ENCODE results near the gene STRN3.
"Not testable (repeated sequence)": the region's sequence is repeated elsewhere in the genome, so short reads cannot be mapped to it uniquely, and the experiment has no call there.

STRN3 gene

GRCh38 chr14:31059152-31059924 lies 33.2 kb upstream of the STRN3 start:
- TF ChIP-seq POLR2AphosphoS5 (IDR thresholded peaks at IDR 0.05; ENCODE audit: borderline replicate concordance, low read depth, low read length), result no peak
- no peak overlapping the region for H3K27ac ChIP-seq
- DNase-seq (ENCODE audit: low read depth, low spot score), result no peak
- H3K9ac ChIP-seq (ENCODE audit: insufficient read length), result no peak overlapping the region
- no peaks in the 10 kb centered on the region for H3K9me3 ChIP-seq (ENCODE audit: low read depth, low read length)
- no peaks in the 10 kb centered on the region for H3K36me3 ChIP-seq (ENCODE audit: insufficient read depth, low read length)
- no peak overlapping the region for H3K4me3 ChIP-seq

GRCh38 chr14:31057701-31058364 lies 31.7 kb upstream of the STRN3 start:
- TF ChIP-seq POLR2AphosphoS5 (IDR thresholded peaks at IDR 0.05; ENCODE audit: borderline replicate concordance, low read depth, low read length) (no peak), FOXP2 (optimal IDR thresholded peaks at IDR 0.05; ENCODE audit: control extremely low read depth, extremely low read length, insufficient read depth) (no peak), EZH2 (IDR thresholded peaks at IDR 0.05) (no peak)
- Histone ChIP-seq H3K4me3 (no peak overlapping the region), H3K9ac (ENCODE audit: insufficient read length) (no peak overlapping the region), H3K36me3 (ENCODE audit: insufficient read depth, low read length) (no peaks in the 10 kb centered on the region), H3K27ac (no peak overlapping the region), H3K9me3 (ENCODE audit: low read depth, low read length) (no peaks in the 10 kb centered on the region)
- no peak for DNase-seq (ENCODE audit: low read depth, low spot score)

- Histone ChIP-seq H3K27ac (no peak overlapping the region), H3K4me3 (no peak overlapping the region), H3K36me3 (ENCODE audit: insufficient read depth, low read length) (no peaks in the 10 kb centered on the region), H3K9ac (ENCODE audit: insufficient read length) (no peak overlapping the region), H3K9me3 (ENCODE audit: low read depth, low read length) (no peaks in the 10 kb centered on the region)
- TF ChIP-seq FOXP2 (optimal IDR thresholded peaks at IDR 0.05; ENCODE audit: control extremely low read depth, extremely low read length, insufficient read depth) (no peak), EZH2 (IDR thresholded peaks at IDR 0.05) (no peak), POLR2AphosphoS5 (IDR thresholded peaks at IDR 0.05; ENCODE audit: borderline replicate concordance, low read depth, low read length) (no peak)
- no peak for DNase-seq (ENCODE audit: low read depth, low spot score)
Observed at GRCh38 chr14:31057035-31057434, 30.9 kb upstream of the STRN3 start.

- not testable (repeated sequence) for H3K4me3 ChIP-seq; H3K9me3 ChIP-seq (ENCODE audit: low read depth, low read length); H3K36me3 ChIP-seq (ENCODE audit: insufficient read depth, low read length); DNase-seq (ENCODE audit: low read depth, low spot score); H3K9ac ChIP-seq (ENCODE audit: insufficient read length); H3K27ac ChIP-seq
Observed at GRCh38 chr14:31052905-31053586, 26.9 kb upstream of the STRN3 start.

GRCh38 chr14:31051511-31051910 lies 25.3 kb upstream of the STRN3 start:
- DNase-seq (ENCODE audit: low read depth, low spot score), result no peak
- no peaks in the 10 kb centered on the region for H3K36me3 ChIP-seq (ENCODE audit: insufficient read depth, low read length)
- TF ChIP-seq EZH2 (IDR thresholded peaks at IDR 0.05) (no peak), FOXP2 (optimal IDR thresholded peaks at IDR 0.05; ENCODE audit: control extremely low read depth, extremely low read length, insufficient read depth) (no peak), POLR2AphosphoS5 (IDR thresholded peaks at IDR 0.05; ENCODE audit: borderline replicate concordance, low read depth, low read length) (no peak)
- H3K9ac ChIP-seq (ENCODE audit: insufficient read length), result no peak overlapping the region
- no peaks in the 10 kb centered on the region for H3K9me3 ChIP-seq (ENCODE audit: low read depth, low read length)
- H3K4me3 ChIP-seq, result no peak overlapping the region
- H3K27ac ChIP-seq, result no peak overlapping the region

GRCh38 chr14:31051023-31051422 lies 24.8 kb upstream of the STRN3 start:
- no peak overlapping the region for H3K4me3 ChIP-seq
- no peak for DNase-seq (ENCODE audit: low read depth, low spot score)
- no peak overlapping the region for H3K27ac ChIP-seq
- H3K36me3 ChIP-seq (ENCODE audit: insufficient read depth, low read length), result no peaks in the 10 kb centered on the region
- H3K9ac ChIP-seq (ENCODE audit: insufficient read length), result no peak overlapping the region
- TF ChIP-seq FOXP2 (optimal IDR thresholded peaks at IDR 0.05; ENCODE audit: control extremely low read depth, extremely low read length, insufficient read depth), result no peak
- TF ChIP-seq POLR2AphosphoS5 (IDR thresholded peaks at IDR 0.05; ENCODE audit: borderline replicate concordance, low read depth, low read length), result no peak
- TF ChIP-seq EZH2 (IDR thresholded peaks at IDR 0.05), result no peak
- no peaks in the 10 kb centered on the region for H3K9me3 ChIP-seq (ENCODE audit: low read depth, low read length)

GRCh38 chr14:31047503-31047902 lies 21.3 kb upstream of the STRN3 start:
- Histone ChIP-seq H3K36me3 (ENCODE audit: insufficient read depth, low read length) (no peaks in the 10 kb centered on the region), H3K27ac (no peak overlapping the region), H3K4me3 (no peak overlapping the region), H3K9me3 (ENCODE audit: low read depth, low read length) (no peaks in the 10 kb centered on the region), H3K9ac (ENCODE audit: insufficient read length) (no peak overlapping the region)
- TF ChIP-seq EZH2 (IDR thresholded peaks at IDR 0.05) (no peak), FOXP2 (optimal IDR thresholded peaks at IDR 0.05; ENCODE audit: control extremely low read depth, extremely low read length, insufficient read depth) (no peak)
- no peak for DNase-seq (ENCODE audit: low read depth, low spot score)

- Histone ChIP-seq H3K4me3 (no peak overlapping the region), H3K27ac (no peak overlapping the region), H3K9ac (ENCODE audit: insufficient read length) (no peak overlapping the region), H3K9me3 (ENCODE audit: low read depth, low read length) (no peaks in the 10 kb centered on the region), H3K36me3 (ENCODE audit: insufficient read depth, low read length) (no peaks in the 10 kb centered on the region)
- TF ChIP-seq EZH2 (IDR thresholded peaks at IDR 0.05) (no peak), FOXP2 (optimal IDR thresholded peaks at IDR 0.05; ENCODE audit: control extremely low read depth, extremely low read length, insufficient read depth) (no peak), POLR2AphosphoS5 (IDR thresholded peaks at IDR 0.05; ENCODE audit: borderline replicate concordance, low read depth, low read length) (no peak)
- no peak for DNase-seq (ENCODE audit: low read depth, low spot score)
Observed at GRCh38 chr14:31045501-31046080, 19.4 kb upstream of the STRN3 start.
